HepG2 (cell line): ENCODE results near the gene TMEM222. TPM values are rescaled to one million over a fixed set of nuclear protein-coding genes. Genes with fewer than 3 reads are reported as not detected.

Source experiments
- ATAC-seq: fragments of 200-7000 bp; cut with Tn5 transposase; 3 replicates; pipeline ENCODE4 v1.9.1; 2020; ENCODE audit warnings: mild to moderate bottlenecking, moderate library complexity
- BruUV-seq: library from RNA; stranded (reverse); fragments of 400-500 nt; replicated peaks from 2 replicates; lab custom pipeline; 2021; lab: Mats Ljungman, UMichigan
- CTCF ChIA-PET: fragments of 300-600 bp; formaldehyde crosslinking; extraction: SDS; loops from one replicate; lab custom pipeline; 2021; ENCODE audit warnings: low total read pairs, inconsistent platforms, low intra/inter-chr PET ratio; lab: Yijun Ruan, JAX
- POLR2A ChIA-PET: fragments of 350-600 bp; sonication (Branson Sonifier 250); formaldehyde crosslinking; loops from one replicate; lab custom pipeline; 2020; ENCODE audit warnings: antibody characterized with exemption, inconsistent platforms; lab: Yijun Ruan, JAX
- DNase-seq: peaks from one replicate; pipeline ENCODE4 v3.0.0-alpha.2; 2015; ENCODE audit warnings: low spot score
- FAIRE-seq: peaks from 3 replicates; lab custom pipeline; 2011; peaks lifted over from hg19 to GRCh38; lab: Jason Lieb, UNC
- H2AFZ ChIP-seq: one replicate; pipeline ENCODE4 v1.6.1; 2011; ENCODE audit warnings: low read length, inconsistent platforms
- H3K27ac ChIP-seq: fragments of 300-600 bp; 3 replicates; pipeline ENCODE4 v1.8.0; 2011; ENCODE audit warnings: mixed run types, mild to moderate bottlenecking, mixed read lengths, low read length, inconsistent platforms; ENCODE audit not compliant: insufficient read depth; ENCODE audit errors: extremely low read length
- H3K27me3 ChIP-seq, 2 experiments: fragments of 200-600 bp in 1 of 2; 2 replicates in 1 of 2; 3 replicates in 1 of 2; pipeline versions ENCODE4 v1.6.0 to v1.8.0; 2011; ENCODE audit warnings: low read length in 2 of 2, mild to moderate bottlenecking in 2 of 2, moderate library complexity in 2 of 2, inconsistent platforms in 1 of 2; ENCODE audit not compliant: insufficient read depth in 2 of 2, control insufficient read depth in 1 of 2
- H3K36me3 ChIP-seq, 2 experiments: fragments of 200-600 bp in 1 of 2; replicated peaks in 1 of 2; 2 replicates in 1 of 2; 3 replicates in 1 of 2; pipeline versions ENCODE4 v1.5.1 to v1.8.0; 2011; ENCODE audit warnings: low read length in 2 of 2, inconsistent platforms in 1 of 2; ENCODE audit not compliant: insufficient read depth in 2 of 2, control insufficient read depth in 1 of 2
- H3K4me1 ChIP-seq: 2 replicates; pipeline ENCODE4 v1.5.1; 2012; ENCODE audit warnings: low read length, inconsistent platforms; ENCODE audit not compliant: insufficient read depth
- H3K4me2 ChIP-seq: 2 replicates; pipeline ENCODE4 v1.6.0; 2011; ENCODE audit warnings: low read depth, low read length, inconsistent platforms
- H3K4me3 ChIP-seq, 3 experiments: fragments of 200-600 bp in 1 of 3; sonication (generic), shearing (Covaris generic) in 1 of 3; replicated peaks in 1 of 3; 2 replicates each; pipeline ENCODE4 v1.5.1; 2011 to 2016; ENCODE audit warnings: low read length in 3 of 3, inconsistent platforms in 2 of 3, low read depth in 2 of 3, mild to moderate bottlenecking in 2 of 3, control low read depth in 1 of 3, mixed read lengths in 1 of 3; ENCODE audit not compliant: insufficient read depth in 1 of 3
- H3K79me2 ChIP-seq: one replicate; pipeline ENCODE4 v1.6.1; 2011; ENCODE audit warnings: low read length, inconsistent platforms; ENCODE audit not compliant: insufficient read depth
- H3K9ac ChIP-seq: 2 replicates; pipeline ENCODE4 v1.6.0; 2011; ENCODE audit warnings: mild to moderate bottlenecking, low read depth, low read length, inconsistent platforms; ENCODE audit not compliant: insufficient read depth
- H3K9me3 ChIP-seq: 2 replicates; pipeline ENCODE4 v1.5.1; 2012; ENCODE audit warnings: mild to moderate bottlenecking, low read length
- H4K20me1 ChIP-seq: 2 replicates; pipeline ENCODE4 v1.6.0; 2011; ENCODE audit warnings: inconsistent platforms, mild to moderate bottlenecking, low read length, moderate library complexity; ENCODE audit not compliant: insufficient read depth
- CTCF ChIP-seq: sonication (generic); formaldehyde crosslinking; IDR thresholded peaks from 2 replicates; pipeline ENCODE4 v1.5.0; 2020; ENCODE audit warnings: mild to moderate bottlenecking, missing genetic modification reagents, moderate library complexity
- GLI4 ChIP-seq: sonication (generic); formaldehyde crosslinking; IDR thresholded peaks from 2 replicates; pipeline ENCODE4 v1.5.1; 2020; ENCODE audit warnings: missing genetic modification reagents, mild to moderate bottlenecking, moderate library complexity, borderline replicate concordance
- ISX ChIP-seq: sonication (generic); formaldehyde crosslinking; conservative IDR thresholded peaks from 2 replicates; pipeline ENCODE4 v1.5.0; 2020; ENCODE audit warnings: missing genetic modification reagents
- RBM39 ChIP-seq: fragments of 200-400 bp; formaldehyde crosslinking; IDR thresholded peaks from one replicate; pipeline ENCODE4 v1.6.1; 2018; ENCODE audit warnings: antibody characterized with exemption, mild to moderate bottlenecking, low read depth, low read length; ENCODE audit not compliant: poor library complexity, severe bottlenecking
- XRCC5 ChIP-seq: fragments of 200-400 bp; formaldehyde crosslinking; optimal IDR thresholded peaks from 2 replicates; pipeline ENCODE3; 2017; ENCODE audit warnings: mild to moderate bottlenecking, low read length
- ZBTB49 ChIP-seq: sonication (generic); formaldehyde crosslinking; IDR thresholded peaks from 2 replicates; pipeline ENCODE4 v1.4.0; 2020; ENCODE audit warnings: missing genetic modification reagents, borderline replicate concordance
- ZNF883 ChIP-seq: sonication (generic); formaldehyde crosslinking; IDR thresholded peaks from 2 replicates; pipeline ENCODE4 v1.5.1; 2020; ENCODE audit warnings: mild to moderate bottlenecking, missing genetic modification reagents; ENCODE audit errors: not compliant biosample characterization
- WGBS: methylation state at CpG from one replicate; pipeline ENCODE4 v1.1.6; 2017; ENCODE audit warnings: low lambda C conversion rate; 5-methylcytosine and 5-hydroxymethylcytosine counted together
- in situ Hi-C: cut with HindIII; loops from 2 replicates; pipeline ENCODE4 v1.10.0; 2017; ENCODE audit warnings: low pct_unique_long_range_greater_than_20kb; ENCODE audit not compliant: extremely low pct_ligation_motif_present
- intact Hi-C: fragments of 100-400 bp; cut with micrococcal nuclease; formaldehyde crosslinking; loops from one replicate; pipeline ENCODE4 v1.10.0; 2022; ENCODE audit not compliant: unreplicated experiment
- polyA plus RNA-seq, 8 experiments: library from polyadenylated mRNA; depleted of rRNA in 3 of 8; stranded (reverse) in 7 of 8; unstranded in 1 of 8; fragments of >200 nt; fragmentation: Illumina TruSeq in 4 of 8; extraction: Trizol in 4 of 8; gene quantifications; 2 replicates each; pipeline versions ENCODE4 v1.2.1 to v1.2.3, GENCODE V29; 2011 to 2016; ENCODE audit warnings: low read depth in 4 of 8, missing spikeins in 1 of 8, mixed read lengths in 1 of 8; ENCODE audit not compliant: insufficient read depth in 1 of 8
- total RNA-seq, 5 experiments: library from RNA; depleted of rRNA; stranded (reverse); fragments of >200 nt; fragmentation: Illumina TruSeq; extraction: Trizol; gene quantifications; 2 replicates each; pipeline ENCODE4 v1.2.3, GENCODE V29; 2016; ENCODE audit warnings: low read depth in 1 of 5
- TF ChIP-seq, protein P1 (sequence below): sonication (generic); formaldehyde crosslinking; IDR thresholded peaks from 2 replicates; pipeline ENCODE4 v1.4.0; 2020; ENCODE audit warnings: missing genetic modification reagents
- TF ChIP-seq, protein P2 (sequence below): IDR thresholded peaks from 2 replicates; pipeline ENCODE4 v1.6.1; 2012; ENCODE audit warnings: inconsistent platforms

Gene TMEM222
- total and polyA plus RNA-seq, 2 of the 13 experiments (the other 11 are each of a cell fraction or from before 2014, with no cell fraction given) = 22.7 to 29.6 TPM

- no peak for TF ChIP-seq ISX
- no peak for TF ChIP-seq RBM39
Measured at GRCh38 chr1:27331922-27332321, 10.0 kb downstream of the TMEM222 start (continued).

- no peaks in the 10 kb centered on the region for H3K27me3 ChIP-seq
- no peaks in the 10 kb centered on the region for H4K20me1 ChIP-seq
- no peak overlapping the region for H3K4me2 ChIP-seq
- no peak overlapping the region for H2AFZ ChIP-seq
- no peaks in the 10 kb centered on the region for H3K9me3 ChIP-seq
- in situ Hi-C loops (no loop called here), intact Hi-C loops (no loop called here)
- FAIRE-seq (no peak), DNase-seq (no peak), ATAC-seq (peak; percentile 89)
- BruUV-seq = no TSS peak
- H3K4me3 ChIP-seq = no peak overlapping the region
- no peak overlapping the region for H3K27ac ChIP-seq
- CTCF ChIA-PET = interaction anchor here (1.2 kb wide), 1 partner anchor 63 kb away, joined by 5 read pairs; no protein-coding TSS in a partner anchor
- 80% methylated on average over 9 of the region's 11 CpGs for WGBS
- H3K9ac ChIP-seq = no peak overlapping the region
- H3K36me3 ChIP-seq = peaks cover 18 to 67% of the 10 kb centered on the region in 2 experiments
- H3K79me2 ChIP-seq = peaks cover 9% of the 10 kb centered on the region
- no peaks in the 10 kb centered on the region for H3K4me1 ChIP-seq
- POLR2A ChIA-PET = interaction anchor here (0.8 to 1.2 kb wide), 3 partner anchors 10 to 33 kb away, joined by 3 to 5 read pairs (median 3); partner anchors contain the start of gene SYTL1
- TF ChIP-seq, protein P1, sequence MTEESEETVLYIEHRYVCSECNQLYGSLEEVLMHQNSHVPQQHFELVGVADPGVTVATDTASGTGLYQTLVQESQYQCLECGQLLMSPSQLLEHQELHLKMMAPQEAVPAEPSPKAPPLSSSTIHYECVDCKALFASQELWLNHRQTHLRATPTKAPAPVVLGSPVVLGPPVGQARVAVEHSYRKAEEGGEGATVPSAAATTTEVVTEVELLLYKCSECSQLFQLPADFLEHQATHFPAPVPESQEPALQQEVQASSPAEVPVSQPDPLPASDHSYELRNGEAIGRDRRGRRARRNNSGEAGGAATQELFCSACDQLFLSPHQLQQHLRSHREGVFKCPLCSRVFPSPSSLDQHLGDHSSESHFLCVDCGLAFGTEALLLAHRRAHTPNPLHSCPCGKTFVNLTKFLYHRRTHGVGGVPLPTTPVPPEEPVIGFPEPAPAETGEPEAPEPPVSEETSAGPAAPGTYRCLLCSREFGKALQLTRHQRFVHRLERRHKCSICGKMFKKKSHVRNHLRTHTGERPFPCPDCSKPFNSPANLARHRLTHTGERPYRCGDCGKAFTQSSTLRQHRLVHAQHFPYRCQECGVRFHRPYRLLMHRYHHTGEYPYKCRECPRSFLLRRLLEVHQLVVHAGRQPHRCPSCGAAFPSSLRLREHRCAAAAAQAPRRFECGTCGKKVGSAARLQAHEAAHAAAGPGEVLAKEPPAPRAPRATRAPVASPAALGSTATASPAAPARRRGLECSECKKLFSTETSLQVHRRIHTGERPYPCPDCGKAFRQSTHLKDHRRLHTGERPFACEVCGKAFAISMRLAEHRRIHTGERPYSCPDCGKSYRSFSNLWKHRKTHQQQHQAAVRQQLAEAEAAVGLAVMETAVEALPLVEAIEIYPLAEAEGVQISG (CRISPR knock-in tag) = 0 out of 2 replicates have a peak, but pooled peaks have one; percentile 11
- 0 out of 2 replicates have a peak, but pooled peaks have one; percentile 36 for TF ChIP-seq GLI4 (CRISPR knock-in tag)
- TF ChIP-seq ZNF883 = peak; percentile 58
- no peak for TF ChIP-seq ZBTB49
- TF ChIP-seq, protein P2, sequence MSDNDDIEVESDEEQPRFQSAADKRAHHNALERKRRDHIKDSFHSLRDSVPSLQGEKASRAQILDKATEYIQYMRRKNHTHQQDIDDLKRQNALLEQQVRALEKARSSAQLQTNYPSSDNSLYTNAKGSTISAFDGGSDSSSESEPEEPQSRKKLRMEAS = 0 out of 2 replicates have a peak, but pooled peaks have one; percentile 6
- peak; percentile 51 for TF ChIP-seq XRCC5
- peak; percentile 87 for TF ChIP-seq CTCF (CRISPR knock-in tag)
Measured at GRCh38 chr1:27332536-27333281, 10.7 kb downstream of the TMEM222 start.
